Activated CD8-positive, alpha-beta T cell treated with anti-CD3 and anti-CD28 coated beads for 36 hours (primary cell): ENCODE results near the gene TMA7. TPM values are rescaled to one million over a fixed set of nuclear protein-coding genes. Genes with fewer than 3 reads are reported as not detected.
"Not testable (repeated sequence)": the region's sequence is repeated elsewhere in the genome, so short reads cannot be mapped to it uniquely, and the experiment has no call there.

ENCODE experiments used
- ATAC-seq: fragments of 200-7000 bp; cut with Tn5 transposase; one replicate; pipeline ENCODE4 v1.10.0; 2021; ENCODE audit warnings: mild to moderate bottlenecking, moderate library complexity
- CTCF ChIA-PET: fragments of 350-600 bp; sonication (Branson Sonifier 250); formaldehyde crosslinking; loops from one replicate; lab custom pipeline; 2021; ENCODE audit warnings: antibody characterized with exemption; lab: Charles Lee
- POLR2A ChIA-PET: fragments of 350-600 bp; sonication (Branson Sonifier 250); formaldehyde crosslinking; loops from one replicate; lab custom pipeline; 2021; ENCODE audit warnings: antibody characterized with exemption; lab: Charles Lee
- DNase-seq: peaks from one replicate; pipeline ENCODE4 v3.0.0-alpha.2; 2020
- H3K27ac Mint-ChIP-seq: one replicate; pipeline ENCODE4 v1.8.0; 2021; ENCODE audit warnings: mild to moderate bottlenecking, mixed read lengths
- H3K27me3 Mint-ChIP-seq: one replicate; pipeline ENCODE4 v1.8.0; 2021; ENCODE audit warnings: mixed read lengths
- H3K36me3 Mint-ChIP-seq: one replicate; pipeline ENCODE4 v1.8.0; 2021; ENCODE audit warnings: low read depth, mixed read lengths
- H3K4me1 Mint-ChIP-seq: one replicate; pipeline ENCODE4 v1.8.0; 2021; ENCODE audit warnings: low read depth, mixed read lengths
- H3K4me3 Mint-ChIP-seq: one replicate; pipeline ENCODE4 v1.8.0; 2021; ENCODE audit warnings: mild to moderate bottlenecking, moderate library complexity, mixed read lengths
- H3K9me3 Mint-ChIP-seq: one replicate; pipeline ENCODE4 v1.8.0; 2021; ENCODE audit warnings: mixed read lengths
- CTCF ChIP-seq: fragments of 200-600 bp; IDR thresholded peaks from one replicate; pipeline ENCODE4 v1.8.0; 2022; ENCODE audit warnings: antibody characterized with exemption, mild to moderate bottlenecking
- intact Hi-C: fragments of 100-400 bp; cut with micrococcal nuclease; formaldehyde crosslinking; loops from one replicate; pipeline ENCODE4 v1.10.0; 2022
- total RNA-seq, 2 experiments: library from RNA; stranded (reverse); gene quantifications; one replicate each; pipeline ENCODE4 v1.2.3, GENCODE V29; 2021

TMA7 gene
- total RNA-seq, 2 experiments from 2014 or later: 312 to 334 TPM

GRCh38 chr3:48477959-48478520, 38.0 kb downstream of the TMA7 start:
- CTCF ChIA-PET: interaction anchor here (1.5 to 1.8 kb wide), 2 partner anchors 29 to 42 kb away, joined by 4 to 5 read pairs; no protein-coding TSS in a partner anchor
- H3K27ac Mint-ChIP-seq: peak overlapping the region; percentile 98
- POLR2A ChIA-PET: interaction anchor here (1.0 to 2.9 kb wide), 2 partner anchors 11 to 37 kb away, joined by 3 to 18 read pairs; a partner anchor contains a TSS
- no peak for DNase-seq
- peak overlapping the region; percentile 68 for H3K4me3 Mint-ChIP-seq
- peaks cover 42% of the 10 kb centered on the region for H3K4me1 Mint-ChIP-seq
- peaks cover 3% of the 10 kb centered on the region for H3K36me3 Mint-ChIP-seq
- no peak for TF ChIP-seq CTCF
- no peaks in the 10 kb centered on the region for H3K27me3 Mint-ChIP-seq
- H3K9me3 Mint-ChIP-seq: no peaks in the 10 kb centered on the region
- intact Hi-C loops: no loop called here
- ATAC-seq: no peak

GRCh38 chr3:48478626-48479555, 38.8 kb downstream of the TMA7 start:
- TF ChIP-seq CTCF: no peak
- Mint-ChIP-seq H3K4me1 (peaks cover 35% of the 10 kb centered on the region), H3K27ac (peak overlapping the region; percentile 98), H3K36me3 (peaks cover 3% of the 10 kb centered on the region), H3K4me3 (peak overlapping the region; percentile 68), H3K9me3 (no peaks in the 10 kb centered on the region), H3K27me3 (no peaks in the 10 kb centered on the region)
- ChIA-PET POLR2A (interaction anchor here (0.8 to 2.9 kb wide), 3 partner anchors 9 to 25 kb away, joined by 3 to 18 read pairs (median 3); a partner anchor contains a TSS), CTCF (interaction anchor here (0.7 to 1.8 kb wide), 2 partner anchors 28 to 43 kb away, joined by 3 to 4 read pairs; no protein-coding TSS in a partner anchor)
- DNase-seq (peak; percentile 80), ATAC-seq (peak; percentile 79)
- intact Hi-C loops: no loop called here

- peaks cover 30% of the 10 kb centered on the region for H3K4me1 Mint-ChIP-seq
- CTCF ChIA-PET: not testable (repeated sequence)
- POLR2A ChIA-PET: interaction anchor here (0.6 to 0.9 kb wide), 2 partner anchors 34 to 166 kb away, joined by 3 read pairs; no protein-coding TSS in a partner anchor
Measured at GRCh38 chr3:48480891-48481290, 40.8 kb downstream of the TMA7 start.

DNA sequence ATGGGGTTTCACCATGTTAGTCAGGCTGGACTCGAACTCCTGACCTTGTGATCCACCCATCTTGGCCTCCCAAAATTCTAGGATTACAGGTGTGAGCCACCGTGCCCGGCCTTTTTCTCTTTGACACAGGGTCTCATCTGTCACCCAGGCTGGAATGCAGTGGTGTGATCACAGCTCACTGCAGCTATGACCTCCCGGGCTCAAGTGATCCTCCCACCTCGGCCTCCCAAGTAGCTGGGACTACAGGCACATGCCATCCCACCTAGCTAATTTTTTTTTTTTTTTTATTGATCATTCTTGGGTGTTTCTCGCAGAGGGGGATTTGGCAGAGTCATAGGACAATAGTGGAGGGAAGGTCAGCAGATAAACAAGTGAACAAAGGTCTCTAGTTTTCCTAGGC, 42.8 kb downstream of the TMA7 start:
- H3K4me1 Mint-ChIP-seq: peaks cover 21% of the 10 kb centered on the region
- H3K9me3 Mint-ChIP-seq, H3K36me3 Mint-ChIP-seq, H3K27me3 Mint-ChIP-seq, DNase-seq, H3K27ac Mint-ChIP-seq, intact Hi-C loops, H3K4me3 Mint-ChIP-seq, POLR2A ChIA-PET, ATAC-seq: not testable (repeated sequence)
- CTCF ChIA-PET: interaction anchor here (1.0 kb wide), 1 partner anchor 10 kb away, joined by 4 read pairs; no protein-coding TSS in a partner anchor

More at GRCh38 chr3:48480891-48481290, 40.8 kb downstream of the TMA7 start:
- H3K36me3 Mint-ChIP-seq, H3K27ac Mint-ChIP-seq, H3K27me3 Mint-ChIP-seq, H3K4me3 Mint-ChIP-seq, ATAC-seq, DNase-seq, intact Hi-C loops, H3K9me3 Mint-ChIP-seq: not testable (repeated sequence)

DNA sequence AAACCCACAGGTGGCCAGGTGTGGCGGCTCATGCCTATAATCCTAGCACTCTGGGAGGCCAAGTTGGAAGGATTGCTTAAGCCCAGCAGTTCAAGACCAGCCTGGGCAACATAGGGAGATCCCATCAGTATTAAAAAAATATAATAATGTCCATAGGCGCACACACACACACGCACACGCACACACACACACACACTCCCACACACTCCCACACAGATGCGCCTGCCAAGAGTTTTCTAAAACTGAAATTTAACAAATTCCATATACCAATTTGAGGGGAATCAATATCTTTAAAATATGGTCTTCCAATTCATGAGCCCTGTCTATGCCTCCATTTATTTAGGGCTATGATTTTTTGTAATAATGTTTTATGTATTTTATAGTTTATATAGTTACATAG, 46.9 kb downstream of the TMA7 start:
- ATAC-seq (no peak), DNase-seq (no peak)
- Mint-ChIP-seq H3K4me1 (no peaks in the 10 kb centered on the region), H3K36me3 (no peaks in the 10 kb centered on the region), H3K27ac (no peak overlapping the region), H3K27me3 (no peaks in the 10 kb centered on the region), H3K9me3 (no peaks in the 10 kb centered on the region), H3K4me3 (no peak overlapping the region)
- POLR2A ChIA-PET: no interaction called here
- intact Hi-C loops: no loop called here
- no peak for TF ChIP-seq CTCF
- CTCF ChIA-PET: no interaction called here
